C4-2B (cell line): ENCODE measurements around the gene ZNF496.

Experiments used
- CTCF ChIP-seq: fragments of 450-650 bp; conservative IDR thresholded peaks from 2 replicates; pipeline ENCODE4 v1.5.1; 2017; ENCODE audit warnings: mild to moderate bottlenecking
- ZFX ChIP-seq: fragments of 450-650 bp; IDR thresholded peaks from 2 replicates; pipeline ENCODE4 v1.6.1; 2017

- TF ChIP-seq CTCF = no peak
- TF ChIP-seq ZFX = no peak
Measured at GRCh38 chr1:247367786-247368422, 36.2 kb upstream of the ZNF496 start.
